Cardiac muscle cell (in vitro differentiated cells and primary cell): ENCODE results near the gene CD96. TPM values are rescaled to one million over a fixed set of nuclear protein-coding genes. Genes with fewer than 3 reads are reported as not detected.
"Not testable (repeated sequence)": the region's sequence is repeated elsewhere in the genome, so short reads cannot be mapped to it uniquely, and the experiment has no call there.

Experiments
- DNase-seq, 2 donors: peaks; one replicate each; pipeline versions ENCODE4 v3.0.0 to v3.0.0-alpha.2; 2010 to 2017; ENCODE audit warnings: low read depth in 1 of 2, low spot score in 1 of 2
- H3K27ac ChIP-seq: fragments of 200-600 bp; sonication (generic); 2 replicates; pipeline ENCODE4 v1.5.1; 2016
- H3K27me3 ChIP-seq: fragments of 200-600 bp; sonication (generic); 2 replicates; pipeline ENCODE4 v1.6.0; 2016; ENCODE audit warnings: control low read depth
- H3K36me3 ChIP-seq: fragments of 200-600 bp; sonication (generic); 2 replicates; pipeline ENCODE4 v1.5.1; 2016; ENCODE audit warnings: control low read depth
- H3K4me1 ChIP-seq: fragments of 200-600 bp; sonication (generic); 2 replicates; pipeline ENCODE4 v1.8.1; 2017; ENCODE audit warnings: low read depth, mild to moderate bottlenecking, mixed run types
- H3K4me3 ChIP-seq: fragments of 200-600 bp; sonication (generic); 2 replicates; pipeline ENCODE4 v1.5.1; 2016; ENCODE audit warnings: mild to moderate bottlenecking
- H3K9me3 ChIP-seq: fragments of 200-600 bp; sonication (generic); 2 replicates; pipeline ENCODE4 v1.5.1; 2017; ENCODE audit warnings: low read depth, mild to moderate bottlenecking, control low read depth
- CTCF ChIP-seq: IDR thresholded peaks from 2 replicates; pipeline ENCODE4 v1.5.1; 2012; ENCODE audit warnings: low read depth, mild to moderate bottlenecking, low read length
- polyA plus RNA-seq: library from polyadenylated mRNA; unstranded; fragments of >200 nt; fragmentation: Nextera tagmentation; extraction: Ambion mirVana; gene quantifications from 2 replicates; pipeline ENCODE4 v1.2.1, GENCODE V29; 2016
- total RNA-seq: library from RNA; depleted of rRNA; stranded (reverse); fragments of >200 nt; gene quantifications from 2 replicates; pipeline ENCODE4 v1.2.3, GENCODE V29; 2016

CD96 gene
- total and polyA plus RNA-seq, 2 experiments from 2014 or later, result not detected

GRCh38 chr3:111618945-111619344 is 76.9 kb downstream of the CD96 start:
- no peak for DNase-seq
- H3K36me3 ChIP-seq, result no peaks in the 10 kb centered on the region
- no peak for TF ChIP-seq CTCF
- H3K27me3 ChIP-seq, result no peaks in the 10 kb centered on the region
- no peak overlapping the region for H3K4me3 ChIP-seq
- no peaks in the 10 kb centered on the region for H3K9me3 ChIP-seq
- no peaks in the 10 kb centered on the region for H3K4me1 ChIP-seq
- no peak overlapping the region for H3K27ac ChIP-seq

- H3K27ac ChIP-seq, result no peak overlapping the region
- no peak for DNase-seq
- TF ChIP-seq CTCF, result no peak
- no peaks in the 10 kb centered on the region for H3K36me3 ChIP-seq
- H3K9me3 ChIP-seq, result no peaks in the 10 kb centered on the region
- H3K4me3 ChIP-seq, result no peak overlapping the region
- no peaks in the 10 kb centered on the region for H3K27me3 ChIP-seq
- H3K4me1 ChIP-seq, result no peaks in the 10 kb centered on the region
Measured at GRCh38 chr3:111619833-111620232, 77.8 kb downstream of the CD96 start.

GRCh38 chr3:111621535-111621934 is 79.5 kb downstream of the CD96 start:
- DNase-seq, result peak; percentile 8 to 28
- H3K9me3 ChIP-seq, result no peaks in the 10 kb centered on the region

GRCh38 chr3:111627092-111627491 is 85.1 kb downstream of the CD96 start:
- H3K27ac ChIP-seq, result no peak overlapping the region

More at GRCh38 chr3:111621535-111621934, 79.5 kb downstream of the CD96 start:
- Histone ChIP-seq H3K27me3 (no peaks in the 10 kb centered on the region), H3K4me3 (no peak overlapping the region), H3K4me1 (no peaks in the 10 kb centered on the region), H3K27ac (no peak overlapping the region), H3K36me3 (no peaks in the 10 kb centered on the region)
- TF ChIP-seq CTCF, result peak; percentile 35

GRCh38 chr3:111629018-111629417 is 87.0 kb downstream of the CD96 start:
- not testable (repeated sequence) for H3K4me1 ChIP-seq, H3K4me3 ChIP-seq

More at GRCh38 chr3:111627092-111627491, 85.1 kb downstream of the CD96 start:
- H3K4me3 ChIP-seq, result no peak overlapping the region
- H3K9me3 ChIP-seq, result no peaks in the 10 kb centered on the region
- H3K4me1 ChIP-seq, result no peaks in the 10 kb centered on the region
- no peak for TF ChIP-seq CTCF
- H3K27me3 ChIP-seq, result no peaks in the 10 kb centered on the region
- DNase-seq, result no peak
- H3K36me3 ChIP-seq, result no peaks in the 10 kb centered on the region

GRCh38 chr3:111630638-111631037 is 88.6 kb downstream of the CD96 start:
- not testable (repeated sequence) for H3K9me3 ChIP-seq, H3K27ac ChIP-seq, DNase-seq, H3K4me3 ChIP-seq, H3K4me1 ChIP-seq, H3K36me3 ChIP-seq
- peaks cover 13% of the 10 kb centered on the region for H3K27me3 ChIP-seq

More at GRCh38 chr3:111629018-111629417, 87.0 kb downstream of the CD96 start:
- not testable (repeated sequence) for H3K27me3 ChIP-seq, DNase-seq, H3K27ac ChIP-seq, H3K9me3 ChIP-seq, H3K36me3 ChIP-seq

GRCh38 chr3:111635403-111635802 is 93.4 kb downstream of the CD96 start:
- no peak for TF ChIP-seq CTCF
- Histone ChIP-seq H3K27ac (no peak overlapping the region), H3K4me3 (no peak overlapping the region), H3K27me3 (peaks cover 27% of the 10 kb centered on the region), H3K36me3 (no peaks in the 10 kb centered on the region), H3K9me3 (no peaks in the 10 kb centered on the region), H3K4me1 (peaks cover 12% of the 10 kb centered on the region)
- no peak for DNase-seq
